GM13977 (cell line): ENCODE data around the gene KCNN3.

Experiments
- DNase-seq: peaks from one replicate; pipeline ENCODE4 v3.0.0; 2012; ENCODE audit warnings: low spot score
- CTCF ChIP-seq: IDR thresholded peaks from 2 replicates; pipeline ENCODE4 v1.5.1; 2012; ENCODE audit warnings: mild to moderate bottlenecking, control low read depth; ENCODE audit not compliant: insufficient read depth; ENCODE audit errors: extremely low read depth, missing control alignments
- in situ Hi-C: fragments of 300-500 bp; cut with MboI; formaldehyde crosslinking; loops from one replicate; pipeline ENCODE4 v1.12.0; 2022; ENCODE audit warnings: low sequenced_read_pairs, low pct_unique_long_range_greater_than_20kb, mixed read lengths, inconsistent platforms; ENCODE audit not compliant: unreplicated experiment

Gene KCNN3

GRCh38 chr1:154746622-154747299, 123.3 kb downstream of the KCNN3 start:
- in situ Hi-C loops: no loop called here
- TF ChIP-seq CTCF: no peak
- no peak for DNase-seq

GRCh38 chr1:154745750-154746425, 124.2 kb downstream of the KCNN3 start:
- no peak for TF ChIP-seq CTCF
- in situ Hi-C loops: no loop called here
- DNase-seq: no peak

- no peak for DNase-seq
- in situ Hi-C loops: no loop called here
- TF ChIP-seq CTCF: no peak
These were observed 124.8 kb downstream of the KCNN3 start for GRCh38 chr1:154745286-154745731.

GRCh38 chr1:154744352-154745035, 125.6 kb downstream of the KCNN3 start:
- in situ Hi-C loops: no loop called here
- TF ChIP-seq CTCF: no peak

GRCh38 chr1:154743526-154744036, 126.5 kb downstream of the KCNN3 start:
- in situ Hi-C loops: no loop called here
- no peak for DNase-seq
- no peak for TF ChIP-seq CTCF

More at GRCh38 chr1:154744352-154745035, 125.6 kb downstream of the KCNN3 start:
- DNase-seq: no peak

- in situ Hi-C loops: no loop called here
- no peak for TF ChIP-seq CTCF
- no peak for DNase-seq
These were observed 127.5 kb downstream of the KCNN3 start for GRCh38 chr1:154742606-154743005.
